ENCODE results near the gene RAD51B. TPM values are rescaled to one million over a fixed set of nuclear protein-coding genes. Genes with fewer than 3 reads are reported as not detected.

Gene RAD51B
- total and polyA plus RNA-seq, 7 donors, result 2.4 to 24.4 (median 7.1) TPM

DNA sequence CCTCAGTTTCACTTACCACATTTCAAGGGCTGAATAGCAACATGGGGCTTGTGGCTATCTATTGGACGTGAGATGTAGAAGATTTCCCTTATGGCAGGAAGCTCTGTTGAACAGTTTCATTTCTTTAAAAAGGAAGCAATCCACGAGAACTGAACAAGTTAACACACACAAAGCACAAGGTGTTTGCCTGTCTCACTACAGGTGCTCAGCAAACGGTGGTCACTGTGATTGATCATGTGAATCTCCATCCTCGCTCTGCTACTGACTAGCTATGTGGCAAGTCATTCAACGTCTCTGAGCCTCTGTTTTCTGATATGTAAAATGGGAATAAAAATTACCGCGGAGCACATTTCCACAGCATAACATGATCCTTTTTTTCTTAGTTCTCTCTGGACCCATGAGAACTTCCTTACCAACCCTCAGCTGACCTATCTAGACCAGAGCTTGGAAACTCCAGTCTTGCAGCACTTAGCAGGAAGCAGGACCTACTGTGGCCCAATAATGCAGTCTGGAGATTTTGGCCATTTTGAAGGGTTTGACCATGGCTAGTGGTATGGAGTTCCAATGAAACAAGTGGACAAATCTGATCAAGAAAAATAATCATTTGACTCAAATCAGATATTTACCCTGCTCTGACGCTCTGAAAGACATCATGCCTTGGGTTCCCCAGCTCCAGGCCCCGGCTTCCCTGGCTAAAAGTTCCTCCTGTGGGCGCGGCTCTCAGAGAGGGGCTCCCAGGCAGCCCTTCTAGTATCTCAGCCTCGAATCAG, 694.4 kb downstream of the RAD51B start:
- Histone ChIP-seq H3K27me3 (no peaks in the 10 kb centered on the region), H3K36me3 (no peaks in the 10 kb centered on the region), H3K4me3 (no peak overlapping the region), H3K9me3 (no peaks in the 10 kb centered on the region), H3K27ac (peak overlapping the region; percentile 17 to 83 (median 76)), H3K4me1 (peaks cover 0 to 85% (median 61%) of the 10 kb centered on the region in 4 donors)
- 76 to 89% methylated on average over 12 of the region's 12 CpGs for WGBS, 2 donors
- intact Hi-C loops (cut with DNase I), result loop anchor here (5.0 to 10.0 kb wide), 2 partner anchors 59 to 122 kb away; no protein-coding TSS in a partner anchor
- TF ChIP-seq POLR2AphosphoS5 (IDR thresholded peaks at IDR 0.05) (no peak), EP300 (IDR thresholded peaks at IDR 0.05) (no peak), POLR2A (IDR thresholded peaks at IDR 0.05) (no peak)
- TF ChIP-seq, protein P1, sequence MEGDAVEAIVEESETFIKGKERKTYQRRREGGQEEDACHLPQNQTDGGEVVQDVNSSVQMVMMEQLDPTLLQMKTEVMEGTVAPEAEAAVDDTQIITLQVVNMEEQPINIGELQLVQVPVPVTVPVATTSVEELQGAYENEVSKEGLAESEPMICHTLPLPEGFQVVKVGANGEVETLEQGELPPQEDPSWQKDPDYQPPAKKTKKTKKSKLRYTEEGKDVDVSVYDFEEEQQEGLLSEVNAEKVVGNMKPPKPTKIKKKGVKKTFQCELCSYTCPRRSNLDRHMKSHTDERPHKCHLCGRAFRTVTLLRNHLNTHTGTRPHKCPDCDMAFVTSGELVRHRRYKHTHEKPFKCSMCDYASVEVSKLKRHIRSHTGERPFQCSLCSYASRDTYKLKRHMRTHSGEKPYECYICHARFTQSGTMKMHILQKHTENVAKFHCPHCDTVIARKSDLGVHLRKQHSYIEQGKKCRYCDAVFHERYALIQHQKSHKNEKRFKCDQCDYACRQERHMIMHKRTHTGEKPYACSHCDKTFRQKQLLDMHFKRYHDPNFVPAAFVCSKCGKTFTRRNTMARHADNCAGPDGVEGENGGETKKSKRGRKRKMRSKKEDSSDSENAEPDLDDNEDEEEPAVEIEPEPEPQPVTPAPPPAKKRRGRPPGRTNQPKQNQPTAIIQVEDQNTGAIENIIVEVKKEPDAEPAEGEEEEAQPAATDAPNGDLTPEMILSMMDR (IDR thresholded peaks at IDR 0.05), result no peak
- no peak for DNase-seq

- Histone ChIP-seq H3K27ac (peak overlapping the region in 3 of 4 donors; percentile 0 to 83 (median 17)), H3K4me1 (peaks cover 0 to 85% (median 62%) of the 10 kb centered on the region in 4 donors), H3K27me3 (no peaks in the 10 kb centered on the region)
These were observed 695.1 kb downstream of the RAD51B start for GRCh38 chr14:68514608-68515194.

GRCh38 chr14:68516342-68516741, 696.8 kb downstream of the RAD51B start:
- WGBS, 2 donors, result 71 to 85% methylated on average over 4 of the region's 4 CpGs
- H3K9me3 ChIP-seq, result no peaks in the 10 kb centered on the region
- no peak overlapping the region for H3K27ac ChIP-seq
- H3K4me3 ChIP-seq, result no peak overlapping the region
- DNase-seq, result no peak
- no peaks in the 10 kb centered on the region for H3K36me3 ChIP-seq
- peaks cover 0 to 77% (median 52%) of the 10 kb centered on the region in 4 donors for H3K4me1 ChIP-seq
- intact Hi-C loops (cut with DNase I), result loop anchor here (10.0 kb wide), 1 partner anchor 62 kb away; no protein-coding TSS in a partner anchor
- H3K27me3 ChIP-seq, result no peaks in the 10 kb centered on the region
- TF ChIP-seq, protein P1 (IDR thresholded peaks at IDR 0.05), result no peak
- no peak for TF ChIP-seq POLR2A (IDR thresholded peaks at IDR 0.05)
- no peak for TF ChIP-seq POLR2AphosphoS5 (IDR thresholded peaks at IDR 0.05)
- TF ChIP-seq EP300 (IDR thresholded peaks at IDR 0.05), result no peak

More at GRCh38 chr14:68514608-68515194, 695.1 kb downstream of the RAD51B start:
- 81 to 82% methylated on average over 4 of the region's 4 CpGs for WGBS, 2 donors
- intact Hi-C loops (cut with DNase I), result loop anchor here (5.0 to 10.0 kb wide), 2 partner anchors 60 to 122 kb away; no protein-coding TSS in a partner anchor
- H3K4me3 ChIP-seq, result no peak overlapping the region
- TF ChIP-seq, protein P1 (IDR thresholded peaks at IDR 0.05), result no peak
- TF ChIP-seq EP300 (IDR thresholded peaks at IDR 0.05) (no peak), POLR2AphosphoS5 (IDR thresholded peaks at IDR 0.05) (no peak), POLR2A (IDR thresholded peaks at IDR 0.05) (no peak)
- H3K36me3 ChIP-seq, result no peaks in the 10 kb centered on the region
- no peaks in the 10 kb centered on the region for H3K9me3 ChIP-seq
- no peak for DNase-seq

DNA sequence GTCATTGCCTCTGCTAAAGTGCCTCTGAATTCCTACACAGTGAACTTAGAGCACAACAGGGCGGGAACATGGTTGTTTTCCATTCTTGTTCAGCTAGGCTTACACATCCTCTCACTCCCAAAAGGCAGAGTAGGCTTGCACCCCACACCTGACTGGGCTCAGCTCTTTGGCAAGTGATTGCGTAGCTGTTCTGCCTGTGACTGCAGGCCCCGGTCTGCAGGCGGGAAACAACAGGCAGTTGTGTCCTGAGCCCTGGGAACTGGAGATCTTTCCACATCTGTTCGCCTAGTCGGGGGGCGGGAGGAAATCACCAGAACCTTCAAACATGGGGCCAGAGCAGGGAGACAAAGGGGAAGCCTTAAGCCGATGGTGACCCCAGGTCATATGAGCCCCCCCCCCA, 698.6 kb downstream of the RAD51B start:
- Histone ChIP-seq H3K4me3 (no peak overlapping the region), H3K27ac (peak overlapping the region in 2 of 4 donors; percentile 73), H3K27me3 (no peaks in the 10 kb centered on the region), H3K4me1 (peaks cover 0 to 77% (median 51%) of the 10 kb centered on the region in 4 donors), H3K36me3 (no peaks in the 10 kb centered on the region), H3K9me3 (no peaks in the 10 kb centered on the region)
- intact Hi-C loops (cut with DNase I), result loop anchor here (10.0 kb wide), 1 partner anchor 63 kb away; no protein-coding TSS in a partner anchor
- no peak for DNase-seq
- WGBS, 2 donors, result 91 to 97% methylated on average over 8 of the region's 8 CpGs
- no peak for TF ChIP-seq POLR2A (IDR thresholded peaks at IDR 0.05)
- TF ChIP-seq, protein P1 (IDR thresholded peaks at IDR 0.05), result no peak
- TF ChIP-seq EP300 (IDR thresholded peaks at IDR 0.05), result no peak
- TF ChIP-seq POLR2AphosphoS5 (IDR thresholded peaks at IDR 0.05), result no peak
